NCI-H2107 (cell line): ENCODE measurements around the gene G6PD.
"Not testable (repeated sequence)": the region's sequence is repeated elsewhere in the genome, so short reads cannot be mapped to it uniquely, and the experiment has no call there.

Experiments used
- DNase-seq: peaks from one replicate; lab custom pipeline; 2025; lab: John Stamatoyannopoulos, UW

G6PD gene

GRCh38 chrX:154515090-154515965, 31.3 kb downstream of the G6PD start:
- DNase-seq, result no peak

- no peak for DNase-seq
Observed at GRCh38 chrX:154513716-154514115, 32.9 kb downstream of the G6PD start.

- no peak for DNase-seq
Observed at GRCh38 chrX:154512879-154513553, 33.6 kb downstream of the G6PD start.

GRCh38 chrX:154511761-154512160, 34.9 kb downstream of the G6PD start:
- no peak for DNase-seq

GRCh38 chrX:154509455-154509854, 37.2 kb downstream of the G6PD start:
- DNase-seq, result no peak

GRCh38 chrX:154508384-154508745, 38.3 kb downstream of the G6PD start:
- no peak for DNase-seq

GRCh38 chrX:154507673-154508383, 38.8 kb downstream of the G6PD start:
- no peak for DNase-seq

GRCh38 chrX:154506483-154507332, 39.9 kb downstream of the G6PD start:
- no peak for DNase-seq

- no peak for DNase-seq
Observed at GRCh38 chrX:154505734-154506133, 40.9 kb downstream of the G6PD start.

- no peak for DNase-seq
Observed at GRCh38 chrX:154502989-154503388, 43.7 kb downstream of the G6PD start.

GRCh38 chrX:154502098-154502497, 44.5 kb downstream of the G6PD start:
- DNase-seq, result no peak

- DNase-seq, result not testable (repeated sequence)
Observed at GRCh38 chrX:154501423-154501822, 45.2 kb downstream of the G6PD start.

GRCh38 chrX:154496591-154497137, 50.0 kb downstream of the G6PD start:
- DNase-seq, result not testable (repeated sequence)

GRCh38 chrX:154495472-154495922, 51.1 kb downstream of the G6PD start:
- DNase-seq, result no peak

GRCh38 chrX:154494715-154495114, 51.9 kb downstream of the G6PD start:
- no peak for DNase-seq

- DNase-seq, result peak; percentile 92
Observed at GRCh38 chrX:154490414-154491083, 56.1 kb downstream of the G6PD start, which contains the start of gene SLC10A3. Gene SLC10A3, minus strand, starts transcription at chrX:154490629. Its CDS starts 1,689 bp downstream, at chrX:154488940.

GRCh38 chrX:154490021-154490413, 56.6 kb downstream of the G6PD start:
- DNase-seq, result no peak

- DNase-seq, result no peak
Observed at GRCh38 chrX:154489182-154489581, 57.5 kb downstream of the G6PD start.

GRCh38 chrX:154488336-154489075, 58.1 kb downstream of the G6PD start:
- no peak for DNase-seq
